Duodenal mucosa (tissue), 2 donors: ENCODE data around the gene SKAP2.

Source experiments
- H3K27ac ChIP-seq: one replicate; pipeline ENCODE4 v1.7.0; 2013; ENCODE audit warnings: low read depth, low read length
- H3K27me3 ChIP-seq, 2 donors: one replicate each; pipeline ENCODE4 v1.7.0; 2013; ENCODE audit warnings: low read length in 2 of 2, control low read depth in 1 of 2; ENCODE audit not compliant: insufficient read depth in 2 of 2, control insufficient read depth in 1 of 2
- H3K36me3 ChIP-seq, 2 donors: one replicate each; pipeline ENCODE4 v1.7.0; 2013; ENCODE audit warnings: low read length in 2 of 2, control low read depth in 1 of 2; ENCODE audit not compliant: insufficient read depth in 2 of 2, control insufficient read depth in 1 of 2
- H3K4me1 ChIP-seq, 2 donors: one replicate each; pipeline ENCODE4 v1.7.0; 2013; ENCODE audit warnings: low read length in 2 of 2, control low read depth in 1 of 2; ENCODE audit not compliant: insufficient read depth in 2 of 2, control insufficient read depth in 1 of 2
- H3K4me3 ChIP-seq, 2 donors: one replicate each; pipeline ENCODE4 v1.7.0; 2013; ENCODE audit warnings: low read length in 2 of 2, low read depth in 1 of 2
- H3K9ac ChIP-seq, 2 donors: one replicate each; pipeline ENCODE4 v1.7.0; 2013; ENCODE audit warnings: low read length in 2 of 2, low read depth in 1 of 2
- H3K9me3 ChIP-seq, 2 donors: one replicate each; pipeline ENCODE4 v1.7.0; 2013; ENCODE audit warnings: low read length in 2 of 2, control low read depth in 1 of 2; ENCODE audit not compliant: control insufficient read depth in 1 of 2

SKAP2 gene

GRCh38 chr7:26673858-26674257 is 190.5 kb downstream of the SKAP2 start:
- H3K9ac ChIP-seq: no peak overlapping the region
- H3K36me3 ChIP-seq: no peaks in the 10 kb centered on the region
- H3K4me1 ChIP-seq: no peaks in the 10 kb centered on the region
- no peaks in the 10 kb centered on the region for H3K9me3 ChIP-seq
- no peak overlapping the region for H3K4me3 ChIP-seq
- no peaks in the 10 kb centered on the region for H3K27me3 ChIP-seq
- no peak overlapping the region for H3K27ac ChIP-seq

DNA sequence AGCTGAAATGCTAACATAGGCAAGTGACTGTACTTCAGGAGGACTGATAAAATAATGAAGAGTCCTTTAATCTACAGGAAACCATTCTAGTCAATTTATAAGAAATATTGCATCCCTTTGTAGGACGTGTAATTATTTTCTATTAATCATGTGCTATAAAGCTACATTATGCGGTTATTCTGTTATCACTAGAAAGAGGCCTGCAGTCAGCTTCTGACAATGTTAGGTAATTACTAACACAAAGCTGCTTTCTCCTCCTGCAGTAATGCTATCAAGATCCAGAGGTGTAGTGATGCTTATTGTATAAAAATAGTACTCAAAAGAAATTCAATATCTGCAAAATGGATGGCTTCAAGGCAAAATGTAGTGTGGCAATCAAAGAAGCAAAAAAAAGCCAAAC is 191.1 kb downstream of the SKAP2 start:
- no peak overlapping the region for H3K27ac ChIP-seq
- H3K4me3 ChIP-seq: no peak overlapping the region
- no peaks in the 10 kb centered on the region for H3K27me3 ChIP-seq
- H3K36me3 ChIP-seq: no peaks in the 10 kb centered on the region
- no peak overlapping the region for H3K9ac ChIP-seq
- no peaks in the 10 kb centered on the region for H3K4me1 ChIP-seq
- H3K9me3 ChIP-seq: no peaks in the 10 kb centered on the region

DNA sequence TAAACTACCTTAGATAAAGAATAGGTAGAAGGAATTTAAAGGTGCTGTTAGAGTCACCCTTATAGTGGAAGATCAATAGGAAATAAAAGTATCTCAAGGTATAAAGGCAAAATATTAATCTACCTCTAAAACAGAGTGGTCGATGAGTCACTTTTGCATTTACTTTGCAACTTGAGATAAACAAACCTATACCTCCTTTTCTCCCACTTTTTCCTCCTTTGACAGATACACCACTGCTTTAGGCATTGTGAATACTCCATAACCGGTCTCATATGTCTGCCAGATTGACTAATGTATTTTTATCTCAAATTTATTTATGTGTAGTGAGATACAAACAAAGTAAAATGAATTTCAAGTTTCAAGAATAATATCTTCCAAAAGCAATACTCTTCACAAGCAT is 193.5 kb downstream of the SKAP2 start:
- no peak overlapping the region for H3K9ac ChIP-seq
- H3K4me3 ChIP-seq: no peak overlapping the region
- H3K27ac ChIP-seq: no peak overlapping the region
- no peaks in the 10 kb centered on the region for H3K27me3 ChIP-seq
- H3K4me1 ChIP-seq: no peaks in the 10 kb centered on the region
- no peaks in the 10 kb centered on the region for H3K9me3 ChIP-seq
- no peaks in the 10 kb centered on the region for H3K36me3 ChIP-seq

DNA sequence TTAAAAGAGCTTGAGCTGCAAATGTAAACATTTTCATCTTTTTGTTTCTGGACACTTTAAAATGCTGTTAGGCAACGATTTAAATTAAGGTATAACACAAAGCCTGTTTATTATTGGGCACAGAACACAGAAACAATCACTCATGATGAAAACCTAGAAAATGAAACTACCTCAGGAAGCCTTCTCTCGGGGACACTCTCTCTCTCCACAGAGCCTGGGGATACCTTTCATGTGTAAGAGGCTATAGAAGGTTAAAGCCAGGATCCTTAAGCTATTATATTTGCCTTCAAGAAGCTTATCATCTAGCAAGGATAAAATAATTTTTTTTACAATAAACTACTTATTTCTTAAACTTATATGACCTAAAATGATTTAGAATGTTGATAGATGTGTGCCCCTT is 194.1 kb downstream of the SKAP2 start:
- H3K27ac ChIP-seq: no peak overlapping the region
- no peaks in the 10 kb centered on the region for H3K9me3 ChIP-seq
- H3K4me3 ChIP-seq: no peak overlapping the region
- H3K36me3 ChIP-seq: no peaks in the 10 kb centered on the region
- no peaks in the 10 kb centered on the region for H3K27me3 ChIP-seq
- no peak overlapping the region for H3K9ac ChIP-seq
- peaks cover 0 to 3% of the 10 kb centered on the region in 2 donors for H3K4me1 ChIP-seq

DNA sequence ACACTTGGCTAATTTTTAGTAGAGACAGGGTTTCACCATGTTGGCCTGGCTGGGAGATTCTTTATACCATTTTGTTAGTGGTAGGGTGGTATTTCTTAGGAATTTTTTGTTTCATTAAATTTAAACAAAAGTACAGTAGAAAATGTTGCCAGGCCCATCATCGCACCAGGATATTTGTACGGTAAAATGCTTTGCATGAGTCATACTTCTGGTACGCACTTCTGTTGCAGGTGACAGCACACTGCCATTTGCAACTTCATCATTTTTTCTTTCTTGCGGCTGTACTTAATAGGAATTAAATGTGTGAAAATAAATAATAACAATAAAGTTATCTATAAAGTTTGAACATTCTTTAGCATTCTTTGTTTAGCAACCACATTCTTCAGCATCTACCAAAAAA is 195.6 kb downstream of the SKAP2 start:
- Histone ChIP-seq H3K4me3 (no peak overlapping the region), H3K36me3 (no peaks in the 10 kb centered on the region), H3K9ac (no peak overlapping the region), H3K27ac (no peak overlapping the region), H3K27me3 (no peaks in the 10 kb centered on the region), H3K9me3 (no peaks in the 10 kb centered on the region), H3K4me1 (peaks cover 0 to 10% of the 10 kb centered on the region in 2 donors)

- Histone ChIP-seq H3K9ac (no peak overlapping the region), H3K9me3 (no peaks in the 10 kb centered on the region), H3K27me3 (no peaks in the 10 kb centered on the region), H3K4me1 (peaks cover 0 to 10% of the 10 kb centered on the region in 2 donors), H3K36me3 (no peaks in the 10 kb centered on the region), H3K27ac (no peak overlapping the region), H3K4me3 (no peak overlapping the region)
These were observed 196.8 kb downstream of the SKAP2 start for GRCh38 chr7:26667514-26668133.

GRCh38 chr7:26664735-26665416 is 199.5 kb downstream of the SKAP2 start:
- no peak overlapping the region for H3K4me3 ChIP-seq

GRCh38 chr7:26664274-26664673 is 200.1 kb downstream of the SKAP2 start:
- peaks cover 0 to 10% of the 10 kb centered on the region in 2 donors for H3K4me1 ChIP-seq
- no peaks in the 10 kb centered on the region for H3K36me3 ChIP-seq
- H3K27me3 ChIP-seq: no peaks in the 10 kb centered on the region
- no peak overlapping the region for H3K4me3 ChIP-seq
- no peak overlapping the region for H3K9ac ChIP-seq
- H3K27ac ChIP-seq: no peak overlapping the region
- H3K9me3 ChIP-seq: no peaks in the 10 kb centered on the region

More at GRCh38 chr7:26664735-26665416, 199.5 kb downstream of the SKAP2 start:
- H3K9ac ChIP-seq: no peak overlapping the region
- no peaks in the 10 kb centered on the region for H3K27me3 ChIP-seq
- no peaks in the 10 kb centered on the region for H3K36me3 ChIP-seq
- H3K27ac ChIP-seq: no peak overlapping the region
- H3K4me1 ChIP-seq: peaks cover 0 to 10% of the 10 kb centered on the region in 2 donors
- H3K9me3 ChIP-seq: no peaks in the 10 kb centered on the region

- Histone ChIP-seq H3K27me3 (no peaks in the 10 kb centered on the region), H3K4me3 (no peak overlapping the region), H3K9me3 (no peaks in the 10 kb centered on the region), H3K36me3 (no peaks in the 10 kb centered on the region), H3K27ac (no peak overlapping the region), H3K9ac (no peak overlapping the region), H3K4me1 (peaks cover 0 to 10% of the 10 kb centered on the region in 2 donors)
These were observed 200.5 kb downstream of the SKAP2 start for GRCh38 chr7:26663874-26664273.

DNA sequence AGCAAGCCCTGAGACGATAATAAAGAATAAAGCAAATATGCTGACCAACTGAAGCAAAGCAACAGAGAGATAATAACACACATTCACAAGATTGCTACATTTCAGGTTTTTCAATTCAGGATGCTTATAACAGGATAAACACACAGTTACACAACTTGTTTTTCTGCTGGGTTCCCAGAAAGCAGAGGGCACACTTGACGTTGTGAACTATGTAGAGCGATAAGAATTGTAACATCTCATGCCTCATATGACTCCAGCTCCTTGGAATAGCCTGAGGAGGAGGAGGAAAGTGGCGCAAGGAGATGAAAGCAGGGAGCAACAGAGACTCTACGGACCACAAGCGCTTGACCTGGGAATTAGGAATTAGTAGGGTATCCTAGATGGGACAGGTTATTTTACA is 201.7 kb downstream of the SKAP2 start:
- H3K9ac ChIP-seq: no peak overlapping the region
- no peaks in the 10 kb centered on the region for H3K27me3 ChIP-seq
- no peak overlapping the region for H3K27ac ChIP-seq
- H3K4me1 ChIP-seq: peaks cover 0 to 10% of the 10 kb centered on the region in 2 donors
- H3K36me3 ChIP-seq: no peaks in the 10 kb centered on the region
- H3K4me3 ChIP-seq: no peak overlapping the region
- no peaks in the 10 kb centered on the region for H3K9me3 ChIP-seq
